GM10248 (cell line): ENCODE measurements around the gene FHOD3.

Source experiments
- CTCF ChIA-PET: fragments of 300-600 bp; sonication (Branson Sonifier 250); formaldehyde crosslinking; extraction: SDS; loops from one replicate; lab custom pipeline; 2021; ENCODE audit warnings: antibody characterized with exemption; lab: Yijun Ruan, JAX
- POLR2A ChIA-PET: fragments of 350-650 bp; sonication (Branson Sonifier 250); formaldehyde crosslinking; extraction: SDS; loops from one replicate; lab custom pipeline; 2020; ENCODE audit warnings: antibody characterized with exemption; lab: Yijun Ruan, JAX
- DNase-seq: peaks from one replicate; pipeline ENCODE4 v3.0.0; 2012; ENCODE audit errors: extremely low spot score
- TF ChIP-seq, protein P1 (sequence below): IDR thresholded peaks from 2 replicates; pipeline ENCODE4 v1.5.1; 2012; ENCODE audit warnings: mild to moderate bottlenecking, low read depth; ENCODE audit errors: extremely low read depth, missing control alignments, control extremely low read depth

FHOD3 gene

DNA sequence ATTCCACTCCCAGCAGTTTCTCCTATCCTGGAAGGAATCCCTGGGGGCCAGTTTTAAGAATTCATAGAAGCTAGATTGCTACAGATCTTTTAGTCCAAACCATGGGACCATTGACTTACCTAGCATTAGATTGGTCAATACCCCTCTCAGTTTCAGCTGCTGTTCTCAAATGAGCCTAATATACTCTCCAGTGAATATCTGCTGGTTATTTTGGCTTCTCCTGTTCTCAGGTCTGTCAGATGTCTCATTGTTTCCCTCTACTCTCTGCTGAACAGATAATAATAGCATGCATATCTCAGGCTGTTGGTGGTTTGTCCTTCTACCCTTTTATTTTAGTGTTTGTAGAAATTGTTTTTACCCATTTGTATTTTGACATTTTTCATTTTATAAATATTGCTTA is 99.5 kb downstream of the FHOD3 start:
- TF ChIP-seq, protein P1, sequence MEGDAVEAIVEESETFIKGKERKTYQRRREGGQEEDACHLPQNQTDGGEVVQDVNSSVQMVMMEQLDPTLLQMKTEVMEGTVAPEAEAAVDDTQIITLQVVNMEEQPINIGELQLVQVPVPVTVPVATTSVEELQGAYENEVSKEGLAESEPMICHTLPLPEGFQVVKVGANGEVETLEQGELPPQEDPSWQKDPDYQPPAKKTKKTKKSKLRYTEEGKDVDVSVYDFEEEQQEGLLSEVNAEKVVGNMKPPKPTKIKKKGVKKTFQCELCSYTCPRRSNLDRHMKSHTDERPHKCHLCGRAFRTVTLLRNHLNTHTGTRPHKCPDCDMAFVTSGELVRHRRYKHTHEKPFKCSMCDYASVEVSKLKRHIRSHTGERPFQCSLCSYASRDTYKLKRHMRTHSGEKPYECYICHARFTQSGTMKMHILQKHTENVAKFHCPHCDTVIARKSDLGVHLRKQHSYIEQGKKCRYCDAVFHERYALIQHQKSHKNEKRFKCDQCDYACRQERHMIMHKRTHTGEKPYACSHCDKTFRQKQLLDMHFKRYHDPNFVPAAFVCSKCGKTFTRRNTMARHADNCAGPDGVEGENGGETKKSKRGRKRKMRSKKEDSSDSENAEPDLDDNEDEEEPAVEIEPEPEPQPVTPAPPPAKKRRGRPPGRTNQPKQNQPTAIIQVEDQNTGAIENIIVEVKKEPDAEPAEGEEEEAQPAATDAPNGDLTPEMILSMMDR = no peak
- ChIA-PET POLR2A (no interaction called here), CTCF (interaction anchor here (1.5 kb wide), 1 partner anchor 13 kb away, joined by 3 read pairs; no protein-coding TSS in a partner anchor)
- DNase-seq = no peak

DNA sequence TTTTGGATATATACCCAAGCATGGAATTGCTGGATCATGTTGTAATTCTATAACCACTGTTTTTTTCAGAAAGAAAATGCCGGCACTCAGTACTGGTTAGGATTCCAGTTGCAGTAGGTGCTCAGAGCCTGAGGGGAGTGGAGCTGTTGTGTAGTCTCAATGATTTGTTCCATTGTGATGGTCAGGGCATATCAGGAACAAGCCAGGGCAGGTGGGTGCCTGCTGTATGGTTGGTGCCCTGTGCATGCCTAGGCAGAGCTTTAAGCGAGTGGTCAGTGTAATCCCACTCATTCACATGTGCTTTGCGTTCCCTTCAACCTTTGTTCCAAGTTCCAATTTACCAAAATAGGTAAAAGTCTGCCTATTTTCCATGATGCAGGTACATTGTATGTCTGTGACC is 100.9 kb downstream of the FHOD3 start:
- no peak for DNase-seq
- TF ChIP-seq, protein P1 = no peak
- ChIA-PET POLR2A (no interaction called here), CTCF (interaction anchor here (1.3 to 1.4 kb wide), 2 partner anchors 9 to 10 kb away, joined by 3 to 4 read pairs; no protein-coding TSS in a partner anchor)

DNA sequence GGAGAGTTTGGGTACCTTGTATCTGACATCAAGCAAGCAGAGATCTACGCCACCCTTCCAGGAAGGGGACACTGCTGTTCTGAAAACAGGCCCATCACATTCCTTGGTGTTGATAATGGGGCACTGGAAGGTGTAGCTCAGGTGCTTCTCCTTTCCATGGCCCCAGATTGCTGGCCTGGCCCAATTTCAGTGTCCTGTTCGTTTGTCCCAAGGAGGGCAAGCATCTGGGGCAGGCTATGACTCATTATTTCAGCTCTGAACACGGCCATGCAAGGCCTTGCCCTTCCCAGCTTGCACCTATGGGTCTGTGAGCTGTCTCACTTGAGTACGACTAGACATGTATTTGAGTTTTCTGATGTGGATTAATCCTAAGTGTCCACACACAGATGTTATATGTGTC is 101.5 kb downstream of the FHOD3 start:
- POLR2A ChIA-PET = no interaction called here
- TF ChIP-seq, protein P1 = no peak
- CTCF ChIA-PET = interaction anchor here (1.3 to 1.5 kb wide), 6 partner anchors 9 to 70 kb away, joined by 3 to 6 read pairs (median 4); no protein-coding TSS in a partner anchor
- DNase-seq = no peak

DNA sequence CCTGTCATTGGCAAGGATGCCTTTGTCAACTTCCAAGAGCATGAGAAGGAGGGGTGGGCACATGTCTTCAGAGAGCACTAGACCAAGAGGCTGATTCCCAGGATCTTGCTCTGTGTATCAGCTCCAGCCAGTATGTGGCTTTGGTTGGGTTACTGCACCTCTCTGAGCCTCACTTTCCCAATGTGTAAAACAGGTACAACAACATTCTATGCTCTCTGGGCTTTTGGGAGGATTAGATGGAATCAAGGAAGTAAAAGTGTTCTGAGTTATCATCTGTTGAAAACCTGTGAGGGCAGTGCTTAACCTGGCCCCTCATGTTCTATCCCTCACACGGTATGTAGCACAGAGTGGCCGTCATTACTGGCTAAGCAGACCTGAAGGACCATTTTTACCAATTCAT is 103.9 kb downstream of the FHOD3 start:
- ChIA-PET POLR2A (no interaction called here), CTCF (no interaction called here)
- TF ChIP-seq, protein P1 = no peak
- DNase-seq = no peak

DNA sequence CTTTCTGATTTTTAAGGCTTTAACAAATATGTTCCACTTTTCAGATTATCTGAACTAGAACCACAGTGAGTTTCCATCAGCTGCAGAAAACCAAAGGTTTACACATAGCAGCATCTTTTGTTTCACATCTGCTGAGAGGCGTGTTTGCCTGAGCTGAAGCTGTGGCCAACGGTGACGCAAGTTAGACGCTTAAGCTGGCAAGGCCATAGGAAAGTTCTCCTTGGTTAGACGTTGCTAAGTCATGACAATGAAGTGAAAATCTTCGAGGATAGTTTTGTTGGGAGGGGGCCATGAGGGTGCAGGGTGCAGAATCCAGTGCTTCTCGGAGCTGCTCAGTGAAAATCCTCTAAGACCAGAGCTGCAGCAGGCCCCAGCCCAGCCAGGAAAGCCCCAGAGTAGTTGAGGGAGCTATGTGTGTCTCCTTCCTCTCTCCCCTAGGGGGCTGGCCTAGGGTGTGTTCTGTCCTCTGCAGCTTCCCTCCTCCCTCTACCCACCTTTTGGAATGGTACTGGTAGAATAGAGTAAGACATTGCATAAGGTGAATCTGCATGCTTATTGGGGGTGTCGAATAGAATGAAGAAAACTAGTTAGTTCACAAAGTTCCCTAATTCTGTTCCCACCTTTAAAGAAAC is 105.4 kb downstream of the FHOD3 start:
- DNase-seq = no peak
- TF ChIP-seq, protein P1 = no peak
- ChIA-PET POLR2A (no interaction called here), CTCF (interaction anchor here (1.0 to 1.8 kb wide), 2 partner anchors 11 to 25 kb away, joined by 3 to 4 read pairs; no protein-coding TSS in a partner anchor)

DNA sequence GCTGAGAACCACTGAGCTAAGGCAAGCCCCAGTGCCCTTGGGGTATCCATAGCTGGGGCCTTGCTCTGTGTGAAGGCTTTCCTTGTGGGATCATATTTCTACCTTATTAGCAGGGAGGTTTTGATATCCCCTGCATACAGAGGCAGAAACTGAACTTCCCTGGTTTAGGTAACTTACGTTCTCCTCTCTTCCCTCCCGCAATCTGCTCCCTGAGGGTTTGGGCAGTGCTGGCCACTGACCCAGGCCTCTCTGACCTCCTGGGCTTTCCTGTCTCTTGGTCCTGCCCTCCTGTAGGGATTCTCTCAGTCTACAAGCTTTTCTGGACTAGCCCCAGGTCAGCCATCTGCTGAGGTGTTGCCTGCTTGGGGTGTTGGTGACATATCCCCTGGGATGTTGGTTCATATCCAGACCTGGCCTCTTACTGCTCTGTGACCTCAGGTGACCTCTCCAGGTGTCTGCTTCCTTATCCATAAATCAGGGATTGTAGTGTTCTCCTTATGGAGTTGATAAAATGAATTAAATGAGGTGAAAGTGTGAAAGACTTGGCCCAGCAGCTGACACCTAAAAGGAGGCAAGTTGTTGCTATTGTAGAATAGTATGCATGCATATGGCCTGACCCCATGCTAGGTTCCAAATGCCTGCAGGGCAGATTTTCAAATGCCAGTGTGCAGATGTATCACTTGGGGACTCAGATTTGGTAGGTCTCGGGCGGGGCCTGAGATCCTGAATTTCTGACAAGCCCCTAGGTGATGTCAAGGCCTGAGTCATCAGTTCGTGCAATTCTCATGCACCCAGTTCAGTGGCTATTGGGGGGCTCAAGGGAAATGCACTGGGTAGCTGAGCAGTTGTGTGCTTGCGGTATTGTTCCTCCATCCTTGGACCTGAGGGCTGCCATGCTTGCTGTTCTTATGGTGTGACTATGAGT is 106.6 kb downstream of the FHOD3 start:
- POLR2A ChIA-PET = no interaction called here
- CTCF ChIA-PET = interaction anchor here (1.8 kb wide), 1 partner anchor 12 kb away, joined by 4 read pairs; no protein-coding TSS in a partner anchor

More for the DNA sequence above, 106.6 kb downstream of the FHOD3 start:
- TF ChIP-seq, protein P1 = no peak
- no peak for DNase-seq
